K562 (cell line): ENCODE results near the gene BCL7C. TPM values are rescaled to one million over a fixed set of nuclear protein-coding genes. Genes with fewer than 3 reads are reported as not detected.

ENCODE experiments used
- EHMT2 ChIP-seq: fragments of 450-650 bp; IDR thresholded peaks from 2 replicates; pipeline ENCODE4 v1.6.1; 2018; ENCODE audit warnings: antibody characterized with exemption
- ELF2 ChIP-seq: fragments of 250-450 bp; sonication (Bioruptor Pico); IDR thresholded peaks from 2 replicates; pipeline ENCODE4 v1.5.0; 2021; ENCODE audit warnings: mild to moderate bottlenecking
- HMG20A ChIP-seq: fragments of 450-650 bp; formaldehyde crosslinking; conservative IDR thresholded peaks from 2 replicates; pipeline ENCODE4 v1.4.0; 2020; ENCODE audit warnings: mild to moderate bottlenecking, mixed read lengths
- MEF2D ChIP-seq: conservative IDR thresholded peaks from 2 replicates; pipeline ENCODE4 v1.6.1; 2016; ENCODE audit warnings: low read depth, missing genetic modification characterization, missing compliant biosample characterization
- U2AF1 ChIP-seq: fragments of 200-400 bp; formaldehyde crosslinking; optimal IDR thresholded peaks from 2 replicates; pipeline ENCODE3; 2017; ENCODE audit warnings: mild to moderate bottlenecking, low read depth, low read length, moderate library complexity
- WHSC1 ChIP-seq: IDR thresholded peaks from one replicate; pipeline ENCODE4 v1.6.1; 2012; ENCODE audit warnings: low read length, control low read depth, inconsistent platforms
- ZNF174 ChIP-seq: fragments of 250-450 bp; sonication (Bioruptor Pico); IDR thresholded peaks from 2 replicates; pipeline ENCODE4 v1.4.0; 2020; ENCODE audit warnings: mild to moderate bottlenecking
- ZNF444 ChIP-seq: fragments of 250-450 bp; sonication (Bioruptor Pico); IDR thresholded peaks from 2 replicates; pipeline ENCODE4 v1.4.0; 2020; ENCODE audit warnings: mild to moderate bottlenecking, moderate library complexity
- ZNF644 ChIP-seq: fragments of 200-800 bp; sonication (Bioruptor generic); IDR thresholded peaks from 2 replicates; pipeline ENCODE4 v1.6.1; 2016; ENCODE audit warnings: low read depth, missing genetic modification characterization, missing compliant biosample characterization
- polyA plus RNA-seq, 8 experiments: library from polyadenylated mRNA; depleted of rRNA in 4 of 8; stranded (reverse) in 5 of 8; unstranded in 3 of 8; fragments of >200 nt; fragmentation: Nextera tagmentation in 2 of 8; fragmentation: Illumina TruSeq in 1 of 8; extraction: Ambion mirVana in 2 of 8; extraction: Trizol in 1 of 8; gene quantifications; 2 replicates each; pipeline versions ENCODE4 v1.2.1 to v1.2.3, GENCODE V29; 2011 to 2014; ENCODE audit warnings: inconsistent platforms in 1 of 8, missing spikeins in 1 of 8
- total RNA-seq, 7 experiments: library from RNA; depleted of rRNA in 6 of 7; stranded (reverse); fragments of >200 nt in 6 of 7; fragmentation: Illumina TruSeq in 2 of 7; extraction: Trizol in 2 of 7; gene quantifications; 2 replicates each; pipeline versions ENCODE4 v1.2.1 to v1.2.3, GENCODE V29; 2011 to 2021; ENCODE audit warnings: low replicate concordance in 1 of 7
- TF ChIP-seq, protein P1 (sequence below): sonication (generic); formaldehyde crosslinking; IDR thresholded peaks from 2 replicates; pipeline ENCODE4 v1.4.0; 2020; ENCODE audit warnings: mild to moderate bottlenecking, missing genetic modification reagents
- TF ChIP-seq, protein P2 (sequence below): fragments of 250-450 bp; sonication (Bioruptor Pico); IDR thresholded peaks from 2 replicates; pipeline ENCODE4 v1.8.0; 2022; ENCODE audit warnings: inconsistent platforms, mild to moderate bottlenecking, moderate library complexity, borderline replicate concordance
- TF ChIP-seq, protein P3 (sequence below), 2 experiments: fragments of 450-650 bp; conservative IDR thresholded peaks; 2 replicates each; pipeline ENCODE4 v1.6.1; 2017; ENCODE audit warnings: mild to moderate bottlenecking in 2 of 2, moderate library complexity in 2 of 2
- TF ChIP-seq, protein P4 (sequence below): fragments of 450-650 bp; IDR thresholded peaks from 2 replicates; pipeline ENCODE4 v1.6.1; 2016; ENCODE audit warnings: low read depth

The BCL7C gene
- total and polyA plus RNA-seq, 9 of the 15 experiments (the other 6 are each of a cell fraction or from before 2014, with no cell fraction given), result 1.7 to 85.8 (median 19.6) TPM

DNA sequence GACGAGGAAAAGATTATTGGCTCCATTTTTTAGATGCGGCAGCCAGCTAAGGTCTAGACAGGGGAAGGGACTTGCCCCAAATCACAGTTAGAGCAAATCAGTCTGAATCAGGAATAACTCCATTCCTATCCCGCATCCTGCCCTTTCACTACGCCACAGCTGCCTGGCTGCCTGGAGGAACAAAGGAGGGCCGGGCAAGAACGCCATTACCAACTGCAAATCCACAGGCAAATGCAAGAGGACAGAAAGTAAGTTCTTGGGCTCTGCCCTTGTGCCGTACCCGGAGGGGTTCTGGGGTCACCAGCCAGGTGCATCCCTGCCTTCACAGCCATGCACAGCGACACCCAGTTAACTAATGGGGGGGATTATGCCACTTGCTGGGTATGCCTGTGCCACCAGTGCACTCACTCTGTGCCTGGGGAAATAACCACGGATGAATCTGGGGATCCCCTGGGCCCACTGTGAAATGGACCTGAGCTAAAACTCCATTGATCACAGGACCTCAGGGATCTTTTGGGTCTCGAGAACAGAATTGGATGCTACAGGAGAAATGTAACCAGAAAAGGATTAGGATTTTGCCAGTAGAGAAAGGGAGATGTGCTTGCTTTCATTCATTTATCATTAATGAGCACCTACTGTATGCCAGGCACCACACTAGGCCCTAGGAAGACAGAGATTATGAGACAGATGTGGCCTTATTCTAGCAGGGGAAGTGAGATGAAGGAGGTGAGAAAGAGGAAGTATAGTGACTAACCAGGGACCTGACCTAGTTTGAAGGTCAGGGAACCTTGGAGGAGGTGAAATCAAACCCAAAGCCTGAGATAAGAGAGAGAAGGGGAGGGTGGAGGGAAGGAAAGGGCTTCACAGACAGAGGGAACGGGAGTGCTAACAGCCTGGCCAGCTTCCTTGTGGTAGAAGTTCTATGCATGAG, 17.7 kb downstream of the BCL7C start (continued):
- TF ChIP-seq EHMT2 (peak; percentile 52; the same call in 1 of the 2 replicates), ZNF644 (tag) (no peak), ZNF444 (CRISPR knock-in tag) (no peak), ELF2 (no peak), HMG20A (CRISPR knock-in tag) (no peak), WHSC1 (no peak), U2AF1 (no peak), MEF2D (tag) (peak; percentile 72; the same call in 1 of the 2 replicates), ZNF174 (no peak)
- TF ChIP-seq, protein P1, sequence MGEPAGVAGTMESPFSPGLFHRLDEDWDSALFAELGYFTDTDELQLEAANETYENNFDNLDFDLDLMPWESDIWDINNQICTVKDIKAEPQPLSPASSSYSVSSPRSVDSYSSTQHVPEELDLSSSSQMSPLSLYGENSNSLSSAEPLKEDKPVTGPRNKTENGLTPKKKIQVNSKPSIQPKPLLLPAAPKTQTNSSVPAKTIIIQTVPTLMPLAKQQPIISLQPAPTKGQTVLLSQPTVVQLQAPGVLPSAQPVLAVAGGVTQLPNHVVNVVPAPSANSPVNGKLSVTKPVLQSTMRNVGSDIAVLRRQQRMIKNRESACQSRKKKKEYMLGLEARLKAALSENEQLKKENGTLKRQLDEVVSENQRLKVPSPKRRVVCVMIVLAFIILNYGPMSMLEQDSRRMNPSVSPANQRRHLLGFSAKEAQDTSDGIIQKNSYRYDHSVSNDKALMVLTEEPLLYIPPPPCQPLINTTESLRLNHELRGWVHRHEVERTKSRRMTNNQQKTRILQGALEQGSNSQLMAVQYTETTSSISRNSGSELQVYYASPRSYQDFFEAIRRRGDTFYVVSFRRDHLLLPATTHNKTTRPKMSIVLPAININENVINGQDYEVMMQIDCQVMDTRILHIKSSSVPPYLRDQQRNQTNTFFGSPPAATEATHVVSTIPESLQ, result no peak
- TF ChIP-seq, protein P2, sequence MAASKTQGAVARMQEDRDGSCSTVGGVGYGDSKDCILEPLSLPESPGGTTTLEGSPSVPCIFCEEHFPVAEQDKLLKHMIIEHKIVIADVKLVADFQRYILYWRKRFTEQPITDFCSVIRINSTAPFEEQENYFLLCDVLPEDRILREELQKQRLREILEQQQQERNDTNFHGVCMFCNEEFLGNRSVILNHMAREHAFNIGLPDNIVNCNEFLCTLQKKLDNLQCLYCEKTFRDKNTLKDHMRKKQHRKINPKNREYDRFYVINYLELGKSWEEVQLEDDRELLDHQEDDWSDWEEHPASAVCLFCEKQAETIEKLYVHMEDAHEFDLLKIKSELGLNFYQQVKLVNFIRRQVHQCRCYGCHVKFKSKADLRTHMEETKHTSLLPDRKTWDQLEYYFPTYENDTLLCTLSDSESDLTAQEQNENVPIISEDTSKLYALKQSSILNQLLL (CRISPR knock-in tag), result no peak
- TF ChIP-seq, protein P3, sequence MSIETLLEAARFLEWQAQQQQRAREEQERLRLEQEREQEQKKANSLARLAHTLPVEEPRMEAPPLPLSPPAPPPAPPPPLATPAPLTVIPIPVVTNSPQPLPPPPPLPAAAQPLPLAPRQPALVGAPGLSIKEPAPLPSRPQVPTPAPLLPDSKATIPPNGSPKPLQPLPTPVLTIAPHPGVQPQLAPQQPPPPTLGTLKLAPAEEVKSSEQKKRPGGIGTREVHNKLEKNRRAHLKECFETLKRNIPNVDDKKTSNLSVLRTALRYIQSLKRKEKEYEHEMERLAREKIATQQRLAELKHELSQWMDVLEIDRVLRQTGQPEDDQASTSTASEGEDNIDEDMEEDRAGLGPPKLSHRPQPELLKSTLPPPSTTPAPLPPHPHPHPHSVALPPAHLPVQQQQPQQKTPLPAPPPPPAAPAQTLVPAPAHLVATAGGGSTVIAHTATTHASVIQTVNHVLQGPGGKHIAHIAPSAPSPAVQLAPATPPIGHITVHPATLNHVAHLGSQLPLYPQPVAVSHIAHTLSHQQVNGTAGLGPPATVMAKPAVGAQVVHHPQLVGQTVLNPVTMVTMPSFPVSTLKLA (conservative IDR thresholded peaks at IDR 0.05), result 0 out of 4 replicates have a peak, but pooled peaks of 1 of the 2 experiments have one; percentile 23
- TF ChIP-seq, protein P4, sequence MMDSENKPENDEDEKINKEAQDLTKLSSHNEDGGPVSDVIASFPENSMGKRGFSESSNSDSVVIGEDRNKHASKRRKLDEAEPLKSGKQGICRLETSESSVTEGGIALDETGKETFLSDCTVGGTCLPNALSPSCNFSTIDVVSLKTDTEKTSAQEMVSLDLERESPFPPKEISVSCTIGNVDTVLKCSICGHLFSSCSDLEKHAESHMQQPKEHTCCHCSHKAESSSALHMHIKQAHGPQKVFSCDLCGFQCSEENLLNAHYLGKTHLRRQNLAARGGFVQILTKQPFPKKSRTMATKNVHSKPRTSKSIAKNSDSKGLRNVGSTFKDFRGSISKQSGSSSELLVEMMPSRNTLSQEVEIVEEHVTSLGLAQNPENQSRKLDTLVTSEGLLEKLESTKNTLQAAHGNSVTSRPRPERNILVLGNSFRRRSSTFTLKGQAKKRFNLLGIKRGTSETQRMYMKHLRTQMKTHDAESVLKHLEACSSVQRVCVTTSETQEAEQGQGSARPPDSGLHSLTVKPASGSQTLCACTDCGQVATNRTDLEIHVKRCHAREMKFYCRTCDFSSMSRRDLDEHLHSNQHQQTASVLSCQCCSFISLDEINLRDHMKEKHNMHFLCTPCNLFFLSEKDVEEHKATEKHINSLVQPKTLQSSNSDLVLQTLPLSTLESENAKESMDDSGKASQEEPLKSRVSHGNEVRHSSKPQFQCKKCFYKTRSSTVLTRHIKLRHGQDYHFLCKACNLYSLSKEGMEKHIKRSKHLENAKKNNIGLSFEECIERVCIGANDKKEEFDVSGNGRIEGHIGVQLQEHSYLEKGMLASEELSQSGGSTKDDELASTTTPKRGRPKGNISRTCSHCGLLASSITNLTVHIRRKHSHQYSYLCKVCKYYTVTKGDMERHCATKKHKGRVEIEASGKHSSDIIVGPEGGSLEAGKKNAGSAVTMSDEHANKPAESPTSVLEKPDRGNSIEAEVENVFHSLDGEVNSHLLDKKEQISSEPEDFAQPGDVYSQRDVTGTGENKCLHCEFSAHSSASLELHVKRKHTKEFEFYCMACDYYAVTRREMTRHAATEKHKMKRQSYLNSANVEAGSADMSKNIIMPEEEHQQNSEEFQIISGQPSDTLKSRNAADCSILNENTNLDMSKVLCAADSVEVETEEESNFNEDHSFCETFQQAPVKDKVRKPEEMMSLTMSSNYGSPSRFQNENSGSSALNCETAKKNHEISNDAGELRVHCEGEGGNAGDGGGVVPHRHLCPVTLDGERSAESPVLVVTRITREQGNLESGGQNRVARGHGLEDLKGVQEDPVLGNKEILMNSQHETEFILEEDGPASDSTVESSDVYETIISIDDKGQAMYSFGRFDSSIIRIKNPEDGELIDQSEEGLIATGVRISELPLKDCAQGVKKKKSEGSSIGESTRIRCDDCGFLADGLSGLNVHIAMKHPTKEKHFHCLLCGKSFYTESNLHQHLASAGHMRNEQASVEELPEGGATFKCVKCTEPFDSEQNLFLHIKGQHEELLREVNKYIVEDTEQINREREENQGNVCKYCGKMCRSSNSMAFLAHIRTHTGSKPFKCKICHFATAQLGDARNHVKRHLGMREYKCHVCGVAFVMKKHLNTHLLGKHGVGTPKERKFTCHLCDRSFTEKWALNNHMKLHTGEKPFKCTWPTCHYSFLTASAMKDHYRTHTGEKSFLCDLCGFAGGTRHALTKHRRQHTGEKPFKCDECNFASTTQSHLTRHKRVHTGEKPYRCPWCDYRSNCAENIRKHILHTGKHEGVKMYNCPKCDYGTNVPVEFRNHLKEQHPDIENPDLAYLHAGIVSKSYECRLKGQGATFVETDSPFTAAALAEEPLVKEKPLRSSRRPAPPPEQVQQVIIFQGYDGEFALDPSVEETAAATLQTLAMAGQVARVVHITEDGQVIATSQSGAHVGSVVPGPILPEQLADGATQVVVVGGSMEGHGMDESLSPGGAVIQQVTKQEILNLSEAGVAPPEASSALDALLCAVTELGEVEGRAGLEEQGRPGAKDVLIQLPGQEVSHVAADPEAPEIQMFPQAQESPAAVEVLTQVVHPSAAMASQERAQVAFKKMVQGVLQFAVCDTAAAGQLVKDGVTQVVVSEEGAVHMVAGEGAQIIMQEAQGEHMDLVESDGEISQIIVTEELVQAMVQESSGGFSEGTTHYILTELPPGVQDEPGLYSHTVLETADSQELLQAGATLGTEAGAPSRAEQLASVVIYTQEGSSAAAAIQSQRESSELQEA, result no peak
